GM12872 (cell line): ENCODE measurements around the gene ZNF628.

Experiments used
- TF ChIP-seq, protein P1 (sequence below): IDR thresholded peaks from 3 replicates; pipeline ENCODE4 v1.5.1; 2011; ENCODE audit warnings: low read depth, mild to moderate bottlenecking, low read length, moderate library complexity; ENCODE audit not compliant: insufficient read depth

Gene ZNF628

DNA sequence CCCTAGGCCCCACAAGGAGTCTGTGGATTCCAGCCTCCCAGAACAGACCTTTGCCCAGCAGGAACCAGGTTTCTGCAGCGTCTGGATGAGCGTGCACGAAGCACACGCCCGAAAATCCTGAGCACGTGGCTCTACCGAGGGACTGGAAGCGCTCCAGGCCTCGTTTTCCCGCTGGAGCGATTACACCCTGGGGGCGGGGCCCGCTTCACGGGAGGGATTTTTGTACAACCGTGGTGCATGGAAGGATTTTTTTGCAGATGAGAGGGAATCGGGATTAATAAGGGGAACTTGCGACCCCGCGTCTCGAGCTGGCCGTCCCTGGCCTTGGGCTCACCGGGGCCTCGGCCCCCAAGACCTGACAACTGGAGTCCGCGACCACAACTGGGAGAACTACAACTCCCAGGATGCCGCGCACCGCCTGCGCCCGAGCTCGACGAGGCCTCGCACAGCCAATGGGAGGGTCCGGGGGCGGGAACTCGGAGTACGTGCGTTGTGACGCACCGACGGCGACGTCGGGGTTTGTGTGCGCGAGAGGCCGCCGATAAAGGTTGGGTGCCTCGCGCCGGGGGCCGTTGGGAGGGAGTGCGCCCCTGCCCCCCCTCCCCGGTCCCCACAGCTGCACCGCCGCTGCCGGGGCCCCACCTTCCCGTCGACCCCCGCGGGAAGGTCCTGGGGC lies at the start of gene ZNF628:
ZNF628 (plus strand) TSS at position 518 of the 676 bp plus-strand sequence. CDS start 3,294 bp downstream, outside the sequence.
- TF ChIP-seq, protein P1, sequence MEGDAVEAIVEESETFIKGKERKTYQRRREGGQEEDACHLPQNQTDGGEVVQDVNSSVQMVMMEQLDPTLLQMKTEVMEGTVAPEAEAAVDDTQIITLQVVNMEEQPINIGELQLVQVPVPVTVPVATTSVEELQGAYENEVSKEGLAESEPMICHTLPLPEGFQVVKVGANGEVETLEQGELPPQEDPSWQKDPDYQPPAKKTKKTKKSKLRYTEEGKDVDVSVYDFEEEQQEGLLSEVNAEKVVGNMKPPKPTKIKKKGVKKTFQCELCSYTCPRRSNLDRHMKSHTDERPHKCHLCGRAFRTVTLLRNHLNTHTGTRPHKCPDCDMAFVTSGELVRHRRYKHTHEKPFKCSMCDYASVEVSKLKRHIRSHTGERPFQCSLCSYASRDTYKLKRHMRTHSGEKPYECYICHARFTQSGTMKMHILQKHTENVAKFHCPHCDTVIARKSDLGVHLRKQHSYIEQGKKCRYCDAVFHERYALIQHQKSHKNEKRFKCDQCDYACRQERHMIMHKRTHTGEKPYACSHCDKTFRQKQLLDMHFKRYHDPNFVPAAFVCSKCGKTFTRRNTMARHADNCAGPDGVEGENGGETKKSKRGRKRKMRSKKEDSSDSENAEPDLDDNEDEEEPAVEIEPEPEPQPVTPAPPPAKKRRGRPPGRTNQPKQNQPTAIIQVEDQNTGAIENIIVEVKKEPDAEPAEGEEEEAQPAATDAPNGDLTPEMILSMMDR = no peak

- TF ChIP-seq, protein P1 = no peak
These were observed 45.2 kb upstream of the ZNF628 start for GRCh38 chr19:55431183-55431582.

DNA sequence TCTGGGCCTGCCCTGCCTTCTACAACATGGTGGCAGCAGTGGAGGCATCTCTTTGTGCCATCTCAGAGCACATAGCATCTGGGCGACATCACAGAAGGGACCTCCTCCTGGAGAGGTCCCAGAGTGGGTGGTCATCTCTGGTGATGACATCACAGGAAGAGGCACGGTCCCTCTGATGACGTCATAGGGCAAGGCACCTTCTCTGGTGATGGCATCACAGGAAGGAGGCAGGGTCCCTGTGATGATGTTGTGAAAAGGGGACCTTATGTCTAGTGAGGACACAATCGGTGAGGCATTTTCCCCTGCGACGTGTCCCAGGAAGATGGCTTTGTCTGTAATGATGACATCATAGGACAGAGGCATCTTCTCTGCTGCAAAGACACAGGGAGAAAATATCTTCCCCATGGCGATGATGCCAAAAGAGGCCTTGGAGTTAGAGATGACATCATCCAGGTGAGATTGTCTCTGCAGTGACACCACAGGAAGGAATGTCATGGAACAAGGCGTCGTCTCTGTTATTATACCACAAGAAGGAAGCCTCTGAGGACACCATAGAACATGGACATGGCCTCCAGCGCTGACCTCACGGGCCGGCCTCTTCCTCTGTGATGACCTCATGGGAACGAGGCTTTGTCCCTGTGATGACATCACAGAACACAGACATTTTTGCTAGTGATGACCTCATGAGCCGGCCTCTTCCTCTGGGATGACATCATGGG lies 44.0 kb upstream of the ZNF628 start:
- TF ChIP-seq, protein P1 = no peak

DNA sequence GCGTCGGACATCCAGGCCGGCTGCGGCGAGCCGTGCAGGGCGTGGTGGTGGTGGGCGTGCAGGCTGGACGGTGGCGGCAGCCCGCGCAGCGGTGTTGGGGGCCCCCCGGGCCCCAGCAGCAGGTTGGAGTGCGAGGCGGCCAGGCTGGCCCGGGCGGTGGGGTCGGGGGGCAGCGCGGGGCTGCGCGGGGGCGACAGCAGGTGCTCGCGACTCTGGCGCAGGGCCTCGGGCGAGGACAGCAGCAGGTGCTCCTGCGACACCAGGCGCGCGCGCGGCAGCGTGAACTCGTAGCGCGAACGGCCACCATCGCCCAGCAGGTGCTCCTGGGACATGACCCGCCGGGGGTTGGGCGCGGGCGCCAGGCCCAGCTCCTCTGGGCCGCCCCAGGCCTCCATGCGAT lies 43.1 kb upstream of the ZNF628 start:
- TF ChIP-seq, protein P1 = no peak

- TF ChIP-seq, protein P1 = no peak
These were observed 42.0 kb upstream of the ZNF628 start for GRCh38 chr19:55434356-55434919.

DNA sequence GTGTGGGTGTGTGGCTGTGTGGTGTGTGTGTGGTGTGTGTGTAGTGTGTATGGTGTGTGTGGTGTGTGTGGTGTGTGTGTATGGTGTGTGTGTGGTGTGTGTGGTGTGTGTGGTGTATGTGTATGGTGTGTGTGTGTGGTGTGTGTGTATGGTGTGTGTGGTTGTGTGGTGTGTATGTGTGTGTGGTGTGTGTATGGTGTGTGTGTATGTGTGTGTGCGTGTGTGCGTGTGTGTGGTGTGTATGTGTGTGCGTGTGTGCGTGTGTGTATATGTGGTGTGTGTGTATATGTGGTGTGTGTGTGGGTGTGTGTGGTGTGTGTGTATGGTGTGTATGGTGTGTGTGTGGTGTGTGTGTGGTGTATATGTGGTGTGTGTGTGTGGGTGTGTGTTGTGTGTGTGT lies 41.4 kb upstream of the ZNF628 start:
- TF ChIP-seq, protein P1 = no peak

GRCh38 chr19:55436847-55437246 lies 39.6 kb upstream of the ZNF628 start:
- TF ChIP-seq, protein P1 = no peak
